ENCODE data around the gene VIL1.

- TF ChIP-seq SP1 (CRISPR knock-in tag; IDR thresholded peaks at IDR 0.05), result no peak
- no peak for TF ChIP-seq PRPF4 (IDR thresholded peaks at IDR 0.05; ENCODE audit: insufficient read depth, low read depth, low read length, poor library complexity, severe bottlenecking)
- TF ChIP-seq PATZ1 (CRISPR knock-in tag; IDR thresholded peaks at IDR 0.05; ENCODE audit: borderline replicate concordance), result no peak
- TF ChIP-seq HDAC2 (IDR thresholded peaks at IDR 0.05), result no peak
- no peak for TF ChIP-seq RBM25 (IDR thresholded peaks at IDR 0.05; ENCODE audit: low read depth, low read length, severe bottlenecking)
Measured at GRCh38 chr2:218476676-218477075, 57.8 kb downstream of the VIL1 start.

Data from K562 (cell line).